Measurements from ENCODE around the gene TRIM47. TPM values are rescaled to one million over a fixed set of nuclear protein-coding genes. Genes with fewer than 3 reads are reported as not detected.
"Not testable (repeated sequence)": the region's sequence is repeated elsewhere in the genome, so short reads cannot be mapped to it uniquely, and the experiment has no call there.

The TRIM47 gene
- total and polyA plus RNA-seq, 2 experiments from 2014 or later = 13.0 to 36.9 TPM

- Histone ChIP-seq H3K4me2 (peak overlapping the region; percentile 87), H3K9me3 (ENCODE audit: low read depth) (no peaks in the 10 kb centered on the region), H3K9me2 (replicated peaks; ENCODE audit: insufficient read depth) (no peaks in the 10 kb centered on the region), H3K27me3 (no peaks in the 10 kb centered on the region), H3K4me1 (ENCODE audit: insufficient read depth) (peaks cover 5% of the 10 kb centered on the region), H3K27ac (peak overlapping the region; percentile 81), H3K36me3 (replicated peaks; ENCODE audit: insufficient read depth, low read depth) (no peaks in the 10 kb centered on the region), H4K20me1 (ENCODE audit: insufficient read depth, poor library complexity, severe bottlenecking) (no peaks in the 10 kb centered on the region), H3K79me2 (peaks cover 24% of the 10 kb centered on the region), H2AFZ (no peak overlapping the region), H3K4me3 (no peak overlapping the region)
- 82% methylated on average over 7 of the region's 7 CpGs for whole genome bisulfite sequencing (ENCODE audit: low lambda C conversion rate, missing lambda C conversion rate)
- DNase-seq (ENCODE audit: low spot score) = no peak
- TF ChIP-seq EZH2phosphoT487 (IDR thresholded peaks at IDR 0.05; ENCODE audit: low read depth, severe bottlenecking, unreplicated experiment) = no peak
- TF ChIP-seq EZH2 (IDR thresholded peaks at IDR 0.05; ENCODE audit: borderline replicate concordance) = no peak
- TF ChIP-seq, protein P1, sequence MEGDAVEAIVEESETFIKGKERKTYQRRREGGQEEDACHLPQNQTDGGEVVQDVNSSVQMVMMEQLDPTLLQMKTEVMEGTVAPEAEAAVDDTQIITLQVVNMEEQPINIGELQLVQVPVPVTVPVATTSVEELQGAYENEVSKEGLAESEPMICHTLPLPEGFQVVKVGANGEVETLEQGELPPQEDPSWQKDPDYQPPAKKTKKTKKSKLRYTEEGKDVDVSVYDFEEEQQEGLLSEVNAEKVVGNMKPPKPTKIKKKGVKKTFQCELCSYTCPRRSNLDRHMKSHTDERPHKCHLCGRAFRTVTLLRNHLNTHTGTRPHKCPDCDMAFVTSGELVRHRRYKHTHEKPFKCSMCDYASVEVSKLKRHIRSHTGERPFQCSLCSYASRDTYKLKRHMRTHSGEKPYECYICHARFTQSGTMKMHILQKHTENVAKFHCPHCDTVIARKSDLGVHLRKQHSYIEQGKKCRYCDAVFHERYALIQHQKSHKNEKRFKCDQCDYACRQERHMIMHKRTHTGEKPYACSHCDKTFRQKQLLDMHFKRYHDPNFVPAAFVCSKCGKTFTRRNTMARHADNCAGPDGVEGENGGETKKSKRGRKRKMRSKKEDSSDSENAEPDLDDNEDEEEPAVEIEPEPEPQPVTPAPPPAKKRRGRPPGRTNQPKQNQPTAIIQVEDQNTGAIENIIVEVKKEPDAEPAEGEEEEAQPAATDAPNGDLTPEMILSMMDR (IDR thresholded peaks at IDR 0.05; ENCODE audit: poor library complexity) = no peak
Measured at GRCh38 chr17:75853433-75853832, 24.9 kb downstream of the TRIM47 start.

DNA sequence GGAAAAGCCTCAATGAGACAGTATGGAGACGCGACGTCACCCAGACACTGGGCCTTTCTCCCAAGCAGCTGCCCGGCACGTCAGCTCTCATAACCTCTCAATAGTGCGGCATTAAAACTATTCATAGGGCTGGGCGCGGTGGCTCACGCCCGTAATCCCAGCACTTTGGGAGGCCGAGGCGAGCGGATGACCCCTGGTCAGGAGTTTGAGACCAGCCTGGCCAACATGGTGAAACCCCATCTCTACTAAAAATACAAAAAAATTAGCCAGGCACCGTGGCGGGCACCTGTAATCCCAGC is 26.7 kb downstream of the TRIM47 start:
- peaks cover 24% of the 10 kb centered on the region for H3K79me2 ChIP-seq
- not testable (repeated sequence) for H3K27ac ChIP-seq; H3K9me2 ChIP-seq (replicated peaks; ENCODE audit: insufficient read depth); DNase-seq (ENCODE audit: low spot score); H4K20me1 ChIP-seq (ENCODE audit: insufficient read depth, poor library complexity, severe bottlenecking); H2AFZ ChIP-seq; H3K4me2 ChIP-seq; H3K36me3 ChIP-seq (replicated peaks; ENCODE audit: insufficient read depth, low read depth); H3K9me3 ChIP-seq (ENCODE audit: low read depth); H3K27me3 ChIP-seq; H3K4me3 ChIP-seq; H3K4me1 ChIP-seq (ENCODE audit: insufficient read depth)
- 97% methylated on average over 15 of the region's 15 CpGs for WGBS (ENCODE audit: low lambda C conversion rate, missing lambda C conversion rate)

- 95% methylated on average over 12 of the region's 12 CpGs for WGBS (ENCODE audit: low lambda C conversion rate, missing lambda C conversion rate)
- no peak for TF ChIP-seq EZH2 (IDR thresholded peaks at IDR 0.05; ENCODE audit: borderline replicate concordance)
- no peak for TF ChIP-seq EZH2phosphoT487 (IDR thresholded peaks at IDR 0.05; ENCODE audit: low read depth, severe bottlenecking, unreplicated experiment)
- TF ChIP-seq, protein P1 (IDR thresholded peaks at IDR 0.05; ENCODE audit: poor library complexity) = no peak
- H3K4me1 ChIP-seq (ENCODE audit: insufficient read depth) = peaks cover 7% of the 10 kb centered on the region
Measured at GRCh38 chr17:75850928-75851692, 27.3 kb downstream of the TRIM47 start.

DNA sequence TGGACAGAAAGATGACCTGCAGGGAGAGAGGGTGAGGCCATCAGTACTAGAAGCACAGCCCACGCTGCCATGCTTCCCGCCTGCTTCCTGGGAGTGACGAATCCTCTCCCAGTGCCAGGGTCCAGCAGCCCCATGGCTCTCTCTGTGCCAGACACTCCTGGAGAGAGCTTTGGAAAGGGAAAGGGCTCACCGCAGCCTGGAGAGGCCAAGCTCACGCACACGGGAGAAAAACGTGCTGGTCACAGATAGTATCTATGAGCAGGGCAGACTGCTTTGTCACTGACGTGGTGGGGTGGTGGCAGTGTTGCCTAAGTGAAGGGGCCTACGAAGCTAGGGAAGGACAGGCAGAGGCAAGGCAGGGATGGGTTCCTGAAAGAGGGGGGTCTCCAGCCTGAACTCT is 28.7 kb downstream of the TRIM47 start:
- TF ChIP-seq EZH2phosphoT487 (IDR thresholded peaks at IDR 0.05; ENCODE audit: low read depth, severe bottlenecking, unreplicated experiment) = no peak
- TF ChIP-seq, protein P1 (IDR thresholded peaks at IDR 0.05; ENCODE audit: poor library complexity) = no peak
- no peak for TF ChIP-seq EZH2 (IDR thresholded peaks at IDR 0.05; ENCODE audit: borderline replicate concordance)
- peaks cover 24% of the 10 kb centered on the region for H3K79me2 ChIP-seq
- no peak overlapping the region for H3K27ac ChIP-seq
- no peaks in the 10 kb centered on the region for H3K36me3 ChIP-seq (replicated peaks; ENCODE audit: insufficient read depth, low read depth)
- no peaks in the 10 kb centered on the region for H3K9me2 ChIP-seq (replicated peaks; ENCODE audit: insufficient read depth)
- H3K4me3 ChIP-seq = no peak overlapping the region
- WGBS (ENCODE audit: low lambda C conversion rate, missing lambda C conversion rate) = 95% methylated on average over 9 of the region's 9 CpGs
- H3K4me1 ChIP-seq (ENCODE audit: insufficient read depth) = peaks cover 16% of the 10 kb centered on the region
- peak; percentile 2 for DNase-seq (ENCODE audit: low spot score)
- H3K4me2 ChIP-seq = no peak overlapping the region
- no peaks in the 10 kb centered on the region for H3K27me3 ChIP-seq
- H4K20me1 ChIP-seq (ENCODE audit: insufficient read depth, poor library complexity, severe bottlenecking) = no peaks in the 10 kb centered on the region
- no peak overlapping the region for H2AFZ ChIP-seq
- H3K9me3 ChIP-seq (ENCODE audit: low read depth) = no peaks in the 10 kb centered on the region

More at GRCh38 chr17:75850928-75851692, 27.3 kb downstream of the TRIM47 start:
- Histone ChIP-seq H3K4me2 (no peak overlapping the region), H3K27me3 (no peaks in the 10 kb centered on the region), H3K79me2 (peaks cover 24% of the 10 kb centered on the region), H2AFZ (no peak overlapping the region), H4K20me1 (ENCODE audit: insufficient read depth, poor library complexity, severe bottlenecking) (no peaks in the 10 kb centered on the region), H3K4me3 (no peak overlapping the region), H3K27ac (no peak overlapping the region), H3K9me2 (replicated peaks; ENCODE audit: insufficient read depth) (no peaks in the 10 kb centered on the region), H3K9me3 (ENCODE audit: low read depth) (no peaks in the 10 kb centered on the region), H3K36me3 (replicated peaks; ENCODE audit: insufficient read depth, low read depth) (no peaks in the 10 kb centered on the region)
- no peak for DNase-seq (ENCODE audit: low spot score)

Measured in hepatocyte (in vitro differentiated cells).